IMR-90 (cell line): ENCODE measurements around the gene SIGLEC14. TPM values are rescaled to one million over a fixed set of nuclear protein-coding genes. Genes with fewer than 3 reads are reported as not detected.

ENCODE experiments used
- ATAC-seq: fragments of 200-7000 bp; cut with Tn5 transposase; 2 replicates; pipeline ENCODE4 v1.9.1; 2020; ENCODE audit warnings: low read depth, mild to moderate bottlenecking, moderate library complexity
- BruUV-seq: library from RNA; stranded (reverse); fragments of 400-500 nt; replicated peaks from 2 replicates; lab custom pipeline; 2021; lab: Mats Ljungman, UMichigan
- CTCF ChIA-PET: fragments of 300-600 bp; formaldehyde crosslinking; extraction: SDS; loops from one replicate; lab custom pipeline; 2021; ENCODE audit warnings: antibody characterized with exemption; lab: Yijun Ruan, JAX
- POLR2A ChIA-PET: fragments of 300-600 bp; sonication (Branson Sonifier 250); formaldehyde crosslinking; loops from one replicate; lab custom pipeline; 2022; ENCODE audit warnings: antibody characterized with exemption; ENCODE audit not compliant: unreplicated experiment; lab: Charles Lee
- DNase-seq: peaks from one replicate; pipeline ENCODE4 v3.0.0; 2013
- H2AFZ ChIP-seq: replicated peaks from 2 replicates; pipeline ENCODE3; 2013; ENCODE audit warnings: low read length, mild to moderate bottlenecking; ENCODE audit not compliant: poor library complexity
- H2AK5ac ChIP-seq: 2 replicates; pipeline ENCODE4 v1.6.1; 2013; ENCODE audit warnings: low read depth, low read length, inconsistent platforms
- H2AK9ac ChIP-seq: replicated peaks from 2 replicates; pipeline ENCODE3; 2013; ENCODE audit warnings: mild to moderate bottlenecking, low read depth, low read length, moderate library complexity; ENCODE audit not compliant: poor library complexity
- H2BK120ac ChIP-seq: 2 replicates; pipeline ENCODE4 v1.6.1; 2013; ENCODE audit warnings: low read depth, low read length, inconsistent platforms
- H2BK15ac ChIP-seq: 3 replicates; pipeline ENCODE4 v1.6.1; 2013; ENCODE audit warnings: low read depth, low read length, inconsistent platforms
- H2BK20ac ChIP-seq: 2 replicates; pipeline ENCODE4 v1.6.1; 2013; ENCODE audit warnings: low read depth, mild to moderate bottlenecking, inconsistent platforms, low read length, moderate library complexity
- H2BK5ac ChIP-seq: 2 replicates; pipeline ENCODE4 v1.6.1; 2013; ENCODE audit warnings: mild to moderate bottlenecking, low read depth, low read length, inconsistent platforms; ENCODE audit not compliant: poor library complexity, severe bottlenecking
- H3K14ac ChIP-seq: replicated peaks from 2 replicates; pipeline ENCODE4 v1.6.1; 2013; ENCODE audit warnings: low read depth, low read length, inconsistent platforms
- H3K18ac ChIP-seq: 2 replicates; pipeline ENCODE4 v1.6.1; 2013; ENCODE audit warnings: low read depth, low read length, control low read depth
- H3K23ac ChIP-seq: 2 replicates; pipeline ENCODE4 v1.6.1; 2013; ENCODE audit warnings: low read depth, low read length, inconsistent platforms
- H3K27ac ChIP-seq: 2 replicates; pipeline ENCODE4 v1.5.1; 2013; ENCODE audit warnings: mild to moderate bottlenecking, control low read depth, low read length; ENCODE audit not compliant: insufficient read depth
- H3K27me3 ChIP-seq: 2 replicates; pipeline ENCODE4 v1.6.1; 2013; ENCODE audit warnings: low read length; ENCODE audit not compliant: control insufficient read depth, insufficient read depth
- H3K36me3 ChIP-seq: 2 replicates; pipeline ENCODE4 v1.6.1; 2013; ENCODE audit warnings: low read length, mixed read lengths; ENCODE audit not compliant: control insufficient read depth, insufficient read depth
- H3K4ac ChIP-seq: 2 replicates; pipeline ENCODE4 v1.6.1; 2013; ENCODE audit warnings: low read depth, low read length, inconsistent platforms
- H3K4me1 ChIP-seq: 2 replicates; pipeline ENCODE4 v1.6.1; 2013; ENCODE audit warnings: low read length, mixed read lengths; ENCODE audit not compliant: control insufficient read depth, insufficient read depth
- H3K4me2 ChIP-seq: 2 replicates; pipeline ENCODE4 v1.6.1; 2013; ENCODE audit warnings: low read depth, mild to moderate bottlenecking, control low read depth, low read length, moderate library complexity
- H3K4me3 ChIP-seq: 2 replicates; pipeline ENCODE4 v1.5.1; 2013; ENCODE audit warnings: low read depth, mild to moderate bottlenecking, control low read depth, low read length, moderate library complexity; ENCODE audit not compliant: insufficient read depth
- H3K56ac ChIP-seq: 2 replicates; pipeline ENCODE4 v1.6.1; 2013; ENCODE audit warnings: low read length, inconsistent platforms; ENCODE audit not compliant: insufficient read depth; ENCODE audit errors: extremely low read depth
- H3K79me1 ChIP-seq, 2 experiments: 2 replicates each; pipeline ENCODE4 v1.6.1; 2013; ENCODE audit warnings: low read length in 2 of 2, inconsistent platforms in 1 of 2, low read depth in 1 of 2
- H3K9ac ChIP-seq: 2 replicates; pipeline ENCODE4 v1.6.1; 2013; ENCODE audit warnings: low read depth, low read length, control low read depth
- H3K9me1 ChIP-seq: 2 replicates; pipeline ENCODE4 v1.6.1; 2013; ENCODE audit warnings: low read length, inconsistent platforms; ENCODE audit not compliant: insufficient read depth
- H3K9me3 ChIP-seq: 2 replicates; pipeline ENCODE4 v1.6.1; 2013; ENCODE audit warnings: low read length; ENCODE audit not compliant: control insufficient read depth, insufficient read depth
- H4K20me1 ChIP-seq: 2 replicates; pipeline ENCODE4 v1.6.1; 2013; ENCODE audit warnings: low read length, inconsistent platforms; ENCODE audit not compliant: insufficient read depth
- H4K5ac ChIP-seq: 2 replicates; pipeline ENCODE4 v1.6.1; 2013; ENCODE audit warnings: mild to moderate bottlenecking, low read depth, low read length, control low read depth
- H4K8ac ChIP-seq, 2 experiments: 2 replicates each; pipeline ENCODE4 v1.6.1; 2013; ENCODE audit warnings: low read depth in 2 of 2, low read length in 2 of 2, control low read depth in 1 of 2, inconsistent platforms in 1 of 2
- H4K91ac ChIP-seq: 2 replicates; pipeline ENCODE4 v1.6.1; 2013; ENCODE audit warnings: low read depth, low read length, inconsistent platforms; ENCODE audit not compliant: insufficient read depth
- BHLHE40 ChIP-seq: fragments of 150-350 bp; IDR thresholded peaks from 2 replicates; pipeline ENCODE4 v1.6.1; 2016; ENCODE audit warnings: mild to moderate bottlenecking, low read depth, low read length
- CEBPB ChIP-seq: IDR thresholded peaks from 2 replicates; pipeline ENCODE4 v1.6.1; 2012; ENCODE audit warnings: low read depth, low read length, improper control_type of control experiment
- CHD1 ChIP-seq: IDR thresholded peaks from 2 replicates; pipeline ENCODE4 v1.6.1; 2012; ENCODE audit warnings: low read depth, low read length, improper control_type of control experiment
- FOS ChIP-seq: fragments of 150-350 bp; IDR thresholded peaks from 2 replicates; pipeline ENCODE4 v1.6.1; 2016; ENCODE audit warnings: low read depth, low read length
- MAFK ChIP-seq: IDR thresholded peaks from 2 replicates; pipeline ENCODE4 v1.6.1; 2012; ENCODE audit warnings: low read depth, low read length, improper control_type of control experiment
- MAZ ChIP-seq: IDR thresholded peaks from 2 replicates; pipeline ENCODE4 v1.6.1; 2012; ENCODE audit warnings: low read depth, mild to moderate bottlenecking, low read length, improper control_type of control experiment, moderate library complexity, borderline replicate concordance
- MXI1 ChIP-seq: IDR thresholded peaks from 2 replicates; pipeline ENCODE4 v1.6.1; 2012; ENCODE audit warnings: low read depth, mild to moderate bottlenecking, low read length, moderate library complexity, borderline replicate concordance
- NFE2L2 ChIP-seq: fragments of 150-350 bp; IDR thresholded peaks from 2 replicates; pipeline ENCODE4 v1.6.1; 2016; ENCODE audit warnings: low read depth, mild to moderate bottlenecking, low read length
- POLR2A ChIP-seq: IDR thresholded peaks from 2 replicates; pipeline ENCODE4 v1.6.1; 2012; ENCODE audit warnings: mild to moderate bottlenecking, low read depth, low read length
- RAD21 ChIP-seq: IDR thresholded peaks from 2 replicates; pipeline ENCODE4 v1.6.1; 2012; ENCODE audit warnings: low read length, improper control_type of control experiment
- RCOR1 ChIP-seq: IDR thresholded peaks from 2 replicates; pipeline ENCODE4 v1.6.1; 2012; ENCODE audit warnings: mild to moderate bottlenecking, low read length, improper control_type of control experiment; ENCODE audit not compliant: insufficient replicate concordance
- SMC3 ChIP-seq: fragments of 150-350 bp; IDR thresholded peaks from 2 replicates; pipeline ENCODE4 v1.6.1; 2016; ENCODE audit warnings: low read depth, mild to moderate bottlenecking, antibody characterized with exemption, low read length, moderate library complexity
- WGBS, 2 experiments: methylation state at CpG; one replicate each; pipeline versions ENCODE4 v1.1.5 to v1.1.7; 2013; ENCODE audit warnings: missing lambda C conversion rate in 2 of 2; ENCODE audit not compliant: insufficient read length in 1 of 2; ENCODE audit errors: extremely low coverage in 2 of 2; 5-methylcytosine and 5-hydroxymethylcytosine counted together
- dilution Hi-C: fragments of 300-500 bp; cut with HindIII; formaldehyde crosslinking; loops from one replicate; pipeline ENCODE4 v1.14.3; 2018; ENCODE audit warnings: low sequenced_read_pairs; ENCODE audit not compliant: unreplicated experiment
- in situ Hi-C: fragments of 300-500 bp; cut with MboI; formaldehyde crosslinking; loops from 3 replicates; pipeline ENCODE4 v1.14.3; 2019; ENCODE audit warnings: low sequenced_read_pairs, inconsistent platforms, mixed read lengths
- intact Hi-C: fragments of 100-400 bp; cut with micrococcal nuclease; formaldehyde crosslinking; loops from 2 replicates; pipeline ENCODE4 v1.10.0; 2022
- polyA plus RNA-seq, 3 experiments: library from polyadenylated mRNA; depleted of rRNA; stranded (reverse); fragments of >200 nt; gene quantifications; 2 replicates each; pipeline ENCODE4 v1.2.3, GENCODE V29; 2012; ENCODE audit warnings: low replicate concordance in 1 of 3
- total RNA-seq: library from RNA; depleted of rRNA; stranded (reverse); fragments of >200 nt; gene quantifications from 2 replicates; pipeline ENCODE4 v1.2.3, GENCODE V29; 2012
- TF ChIP-seq, protein P1 (sequence below): fragments of 150-350 bp; IDR thresholded peaks from 2 replicates; pipeline ENCODE4 v1.6.1; 2016; ENCODE audit warnings: low read depth, mild to moderate bottlenecking, low read length, moderate library complexity, borderline replicate concordance
- TF ChIP-seq, protein P2 (sequence below): conservative IDR thresholded peaks from 2 replicates; pipeline ENCODE4 v1.5.1; 2012; ENCODE audit warnings: mild to moderate bottlenecking, low read depth, low read length, improper control_type of control experiment
- TF ChIP-seq, protein P3 (sequence below): fragments of 150-350 bp; IDR thresholded peaks from 2 replicates; pipeline ENCODE4 v1.6.1; 2017; ENCODE audit warnings: mild to moderate bottlenecking, antibody characterized with exemption, low read length, low read depth

The SIGLEC14 gene
- total and polyA plus RNA-seq, 2 of the 4 experiments (the other 2 are of a cell fraction) = not detected

DNA sequence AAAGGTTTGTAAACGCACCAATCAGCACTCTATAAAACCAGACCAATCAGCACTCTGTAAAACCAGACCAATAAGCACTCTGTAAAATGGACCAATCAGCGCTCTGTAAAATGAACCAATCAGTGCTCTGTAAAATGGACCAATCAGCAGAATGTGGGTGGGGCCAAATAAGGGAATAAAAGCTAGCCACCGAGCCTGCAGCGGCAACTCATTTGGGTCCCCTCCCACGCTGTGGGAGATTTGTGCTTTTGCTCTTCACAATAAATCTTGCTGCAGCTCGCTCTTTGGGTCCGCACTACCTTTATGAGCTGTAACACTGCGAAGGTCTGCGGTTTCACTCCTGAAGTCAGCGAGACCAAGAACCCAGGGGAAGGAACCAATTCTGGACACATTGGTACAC lies 47.5 kb downstream of the SIGLEC14 start:
- WGBS, 2 experiments = 90% methylated on average over 8 of the region's 10 CpGs; no CpG with 5 or more reads in 1 of the 2 experiments
- H3K18ac ChIP-seq = no peak overlapping the region
- POLR2A ChIA-PET = no interaction called here
- no peak overlapping the region for H2AK9ac ChIP-seq
- CTCF ChIA-PET = no interaction called here
- no peaks in the 10 kb centered on the region; the same call in 1 of the 2 replicates for H3K9me1 ChIP-seq
- dilution Hi-C loops = no loop called here
- H4K8ac ChIP-seq = no peak overlapping the region
- H3K36me3 ChIP-seq = no peaks in the 10 kb centered on the region
- no peak overlapping the region for H2AK5ac ChIP-seq
- no peaks in the 10 kb centered on the region for H3K9me3 ChIP-seq
- H4K91ac ChIP-seq = no peak overlapping the region
- no peak overlapping the region for H2BK5ac ChIP-seq
- DNase-seq (no peak), ATAC-seq (no peak)
- BruUV-seq = no TSS peak
- H4K5ac ChIP-seq = no peak overlapping the region
- TF ChIP-seq MXI1 = no peak
- TF ChIP-seq MAFK = no peak
- no peak for TF ChIP-seq FOS
- TF ChIP-seq CEBPB = no peak
- no peak for TF ChIP-seq BHLHE40
- no peak for TF ChIP-seq SMC3
- TF ChIP-seq RCOR1 = no peak
- TF ChIP-seq, protein P1, sequence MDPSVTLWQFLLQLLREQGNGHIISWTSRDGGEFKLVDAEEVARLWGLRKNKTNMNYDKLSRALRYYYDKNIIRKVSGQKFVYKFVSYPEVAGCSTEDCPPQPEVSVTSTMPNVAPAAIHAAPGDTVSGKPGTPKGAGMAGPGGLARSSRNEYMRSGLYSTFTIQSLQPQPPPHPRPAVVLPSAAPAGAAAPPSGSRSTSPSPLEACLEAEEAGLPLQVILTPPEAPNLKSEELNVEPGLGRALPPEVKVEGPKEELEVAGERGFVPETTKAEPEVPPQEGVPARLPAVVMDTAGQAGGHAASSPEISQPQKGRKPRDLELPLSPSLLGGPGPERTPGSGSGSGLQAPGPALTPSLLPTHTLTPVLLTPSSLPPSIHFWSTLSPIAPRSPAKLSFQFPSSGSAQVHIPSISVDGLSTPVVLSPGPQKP = no peak
- no peak for TF ChIP-seq CHD1
- TF ChIP-seq, protein P2, sequence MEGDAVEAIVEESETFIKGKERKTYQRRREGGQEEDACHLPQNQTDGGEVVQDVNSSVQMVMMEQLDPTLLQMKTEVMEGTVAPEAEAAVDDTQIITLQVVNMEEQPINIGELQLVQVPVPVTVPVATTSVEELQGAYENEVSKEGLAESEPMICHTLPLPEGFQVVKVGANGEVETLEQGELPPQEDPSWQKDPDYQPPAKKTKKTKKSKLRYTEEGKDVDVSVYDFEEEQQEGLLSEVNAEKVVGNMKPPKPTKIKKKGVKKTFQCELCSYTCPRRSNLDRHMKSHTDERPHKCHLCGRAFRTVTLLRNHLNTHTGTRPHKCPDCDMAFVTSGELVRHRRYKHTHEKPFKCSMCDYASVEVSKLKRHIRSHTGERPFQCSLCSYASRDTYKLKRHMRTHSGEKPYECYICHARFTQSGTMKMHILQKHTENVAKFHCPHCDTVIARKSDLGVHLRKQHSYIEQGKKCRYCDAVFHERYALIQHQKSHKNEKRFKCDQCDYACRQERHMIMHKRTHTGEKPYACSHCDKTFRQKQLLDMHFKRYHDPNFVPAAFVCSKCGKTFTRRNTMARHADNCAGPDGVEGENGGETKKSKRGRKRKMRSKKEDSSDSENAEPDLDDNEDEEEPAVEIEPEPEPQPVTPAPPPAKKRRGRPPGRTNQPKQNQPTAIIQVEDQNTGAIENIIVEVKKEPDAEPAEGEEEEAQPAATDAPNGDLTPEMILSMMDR = no peak
- no peak for TF ChIP-seq NFE2L2
- no peak for TF ChIP-seq RAD21
- TF ChIP-seq POLR2A = no peak
- TF ChIP-seq, protein P3, sequence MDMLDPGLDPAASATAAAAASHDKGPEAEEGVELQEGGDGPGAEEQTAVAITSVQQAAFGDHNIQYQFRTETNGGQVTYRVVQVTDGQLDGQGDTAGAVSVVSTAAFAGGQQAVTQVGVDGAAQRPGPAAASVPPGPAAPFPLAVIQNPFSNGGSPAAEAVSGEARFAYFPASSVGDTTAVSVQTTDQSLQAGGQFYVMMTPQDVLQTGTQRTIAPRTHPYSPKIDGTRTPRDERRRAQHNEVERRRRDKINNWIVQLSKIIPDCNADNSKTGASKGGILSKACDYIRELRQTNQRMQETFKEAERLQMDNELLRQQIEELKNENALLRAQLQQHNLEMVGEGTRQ = no peak
- TF ChIP-seq MAZ = no peak
- intact Hi-C loops = no loop called here
- H3K14ac ChIP-seq = no peak overlapping the region
- no peak overlapping the region for H3K4ac ChIP-seq
- no peaks in the 10 kb centered on the region for H3K79me1 ChIP-seq
- no peak overlapping the region for H3K56ac ChIP-seq
- no peak overlapping the region for H2BK20ac ChIP-seq
- H4K20me1 ChIP-seq = no peaks in the 10 kb centered on the region
- H3K27ac ChIP-seq = no peak overlapping the region
- H3K4me2 ChIP-seq = no peak overlapping the region
- H3K4me3 ChIP-seq = no peak overlapping the region
- H2AFZ ChIP-seq = no peak overlapping the region
- in situ Hi-C loops = no loop called here
- no peaks in the 10 kb centered on the region for H3K4me1 ChIP-seq
- no peak overlapping the region for H2BK15ac ChIP-seq
- H3K9ac ChIP-seq = no peak overlapping the region
- H3K23ac ChIP-seq = no peak overlapping the region
- no peak overlapping the region for H2BK120ac ChIP-seq
- H3K27me3 ChIP-seq = peaks cover 7% of the 10 kb centered on the region
